ENCODE data around the gene ABCA8.
"Not testable (repeated sequence)": the region's sequence is repeated elsewhere in the genome, so short reads cannot be mapped to it uniquely, and the experiment has no call there.

The ABCA8 gene, protein sequence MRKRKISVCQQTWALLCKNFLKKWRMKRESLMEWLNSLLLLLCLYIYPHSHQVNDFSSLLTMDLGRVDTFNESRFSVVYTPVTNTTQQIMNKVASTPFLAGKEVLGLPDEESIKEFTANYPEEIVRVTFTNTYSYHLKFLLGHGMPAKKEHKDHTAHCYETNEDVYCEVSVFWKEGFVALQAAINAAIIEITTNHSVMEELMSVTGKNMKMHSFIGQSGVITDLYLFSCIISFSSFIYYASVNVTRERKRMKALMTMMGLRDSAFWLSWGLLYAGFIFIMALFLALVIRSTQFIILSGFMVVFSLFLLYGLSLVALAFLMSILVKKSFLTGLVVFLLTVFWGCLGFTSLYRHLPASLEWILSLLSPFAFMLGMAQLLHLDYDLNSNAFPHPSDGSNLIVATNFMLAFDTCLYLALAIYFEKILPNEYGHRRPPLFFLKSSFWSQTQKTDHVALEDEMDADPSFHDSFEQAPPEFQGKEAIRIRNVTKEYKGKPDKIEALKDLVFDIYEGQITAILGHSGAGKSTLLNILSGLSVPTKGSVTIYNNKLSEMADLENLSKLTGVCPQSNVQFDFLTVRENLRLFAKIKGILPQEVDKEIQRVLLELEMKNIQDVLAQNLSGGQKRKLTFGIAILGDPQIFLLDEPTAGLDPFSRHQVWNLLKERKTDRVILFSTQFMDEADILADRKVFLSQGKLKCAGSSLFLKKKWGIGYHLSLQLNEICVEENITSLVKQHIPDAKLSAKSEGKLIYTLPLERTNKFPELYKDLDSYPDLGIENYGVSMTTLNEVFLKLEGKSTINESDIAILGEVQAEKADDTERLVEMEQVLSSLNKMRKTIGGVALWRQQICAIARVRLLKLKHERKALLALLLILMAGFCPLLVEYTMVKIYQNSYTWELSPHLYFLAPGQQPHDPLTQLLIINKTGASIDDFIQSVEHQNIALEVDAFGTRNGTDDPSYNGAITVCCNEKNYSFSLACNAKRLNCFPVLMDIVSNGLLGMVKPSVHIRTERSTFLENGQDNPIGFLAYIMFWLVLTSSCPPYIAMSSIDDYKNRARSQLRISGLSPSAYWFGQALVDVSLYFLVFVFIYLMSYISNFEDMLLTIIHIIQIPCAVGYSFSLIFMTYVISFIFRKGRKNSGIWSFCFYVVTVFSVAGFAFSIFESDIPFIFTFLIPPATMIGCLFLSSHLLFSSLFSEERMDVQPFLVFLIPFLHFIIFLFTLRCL (N-terminal part only)

DNA sequence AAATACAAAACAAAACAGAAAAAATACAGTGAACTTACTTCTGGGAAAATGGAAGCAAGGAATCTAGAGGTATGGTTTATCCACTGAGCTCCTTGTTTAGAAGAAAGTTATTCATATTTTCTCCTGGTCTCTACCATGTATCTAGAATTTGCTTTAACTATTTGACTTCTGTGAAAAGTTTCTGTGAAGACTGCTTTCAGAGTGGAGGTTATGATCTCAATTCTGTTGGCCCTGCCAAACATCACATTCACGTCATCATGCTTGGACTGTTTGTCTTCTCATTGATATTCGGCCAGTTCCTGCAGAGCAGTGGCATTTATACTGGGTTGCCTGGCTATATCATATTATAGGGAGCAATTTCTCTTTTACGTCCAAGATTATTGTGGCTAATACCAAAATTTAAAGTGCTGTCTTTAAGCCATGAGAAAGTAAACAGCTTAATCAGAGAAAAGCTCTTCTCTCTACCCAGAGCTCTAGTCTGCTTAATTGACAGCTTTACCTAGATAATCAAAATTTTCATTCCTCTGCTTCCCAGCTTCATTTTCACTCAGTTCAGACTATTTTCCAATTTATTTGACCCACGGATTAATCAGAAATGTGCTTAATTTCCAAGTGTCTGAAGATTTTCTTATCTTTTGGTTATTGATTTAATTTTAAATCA is at the start of gene ABCA8:
Gene ABCA8, minus strand, starts transcription at position 212 of the 661 bp plus-strand sequence. CDS start 13,358 bp downstream, outside the sequence.
- POLR2A ChIA-PET: no interaction called here
- CTCF ChIA-PET: interaction anchor here (1.8 kb wide), 1 partner anchor 183 kb away, joined by 4 read pairs; no protein-coding TSS in a partner anchor
- DNase-seq (ENCODE audit: extremely low spot score): no peak
- TF ChIP-seq FOXA1 (IDR thresholded peaks at IDR 0.05) (no peak), ZNF384 (IDR thresholded peaks at IDR 0.05) (no peak), ARNT (IDR thresholded peaks at IDR 0.05) (no peak), FOXM1 (IDR thresholded peaks at IDR 0.05; ENCODE audit: borderline replicate concordance) (no peak), SP1 (IDR thresholded peaks at IDR 0.05) (no peak), BHLHE40 (IDR thresholded peaks at IDR 0.05; ENCODE audit: borderline replicate concordance) (no peak), L3MBTL2 (conservative IDR thresholded peaks at IDR 0.05) (no peak), SUZ12 (IDR thresholded peaks at IDR 0.05) (no peak), TARDBP (IDR thresholded peaks at IDR 0.05) (no peak)

DNA sequence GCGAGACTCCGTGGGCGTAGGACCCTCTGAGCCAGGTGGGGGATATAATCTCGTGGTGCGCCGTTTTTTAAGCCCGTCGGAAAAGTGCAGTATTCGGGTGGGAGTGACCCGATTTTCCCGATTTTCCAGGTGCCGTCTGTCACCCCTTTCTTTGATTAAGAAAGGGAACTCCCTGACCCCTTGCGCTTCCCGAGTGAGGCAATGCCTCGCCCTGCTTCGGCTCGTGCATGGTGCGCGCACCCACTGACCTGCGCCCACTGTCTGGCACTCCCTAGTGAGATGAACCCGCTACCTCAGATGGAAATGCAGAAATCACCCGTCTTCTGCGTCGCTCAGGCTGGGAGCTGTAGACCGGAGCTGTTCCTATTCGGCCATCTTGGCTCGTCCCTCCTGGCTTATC is 49.6 kb upstream of the ABCA8 start:
- DNase-seq (ENCODE audit: extremely low spot score); POLR2A ChIA-PET; CTCF ChIA-PET: not testable (repeated sequence)

DNA sequence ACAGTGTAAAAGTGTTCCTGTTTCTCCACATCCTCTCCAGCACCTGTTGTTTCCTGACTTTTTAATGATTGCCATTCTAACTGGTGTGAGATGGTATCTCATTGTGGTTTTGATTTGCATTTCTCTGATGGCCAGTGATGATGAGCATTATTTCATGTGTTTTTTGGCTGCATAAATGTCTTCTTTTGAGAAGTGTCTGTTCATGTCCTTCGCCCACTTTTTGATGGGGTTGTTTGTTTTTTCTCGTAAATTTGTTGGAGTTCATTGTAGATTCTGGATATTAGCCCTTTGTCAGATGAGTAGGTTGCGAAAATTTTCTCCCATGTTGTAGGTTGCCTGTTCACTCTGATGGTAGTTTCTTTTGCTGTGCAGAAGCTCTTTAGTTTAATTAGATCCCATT is 44.6 kb upstream of the ABCA8 start:
- POLR2A ChIA-PET; CTCF ChIA-PET; DNase-seq (ENCODE audit: extremely low spot score): not testable (repeated sequence)

DNA sequence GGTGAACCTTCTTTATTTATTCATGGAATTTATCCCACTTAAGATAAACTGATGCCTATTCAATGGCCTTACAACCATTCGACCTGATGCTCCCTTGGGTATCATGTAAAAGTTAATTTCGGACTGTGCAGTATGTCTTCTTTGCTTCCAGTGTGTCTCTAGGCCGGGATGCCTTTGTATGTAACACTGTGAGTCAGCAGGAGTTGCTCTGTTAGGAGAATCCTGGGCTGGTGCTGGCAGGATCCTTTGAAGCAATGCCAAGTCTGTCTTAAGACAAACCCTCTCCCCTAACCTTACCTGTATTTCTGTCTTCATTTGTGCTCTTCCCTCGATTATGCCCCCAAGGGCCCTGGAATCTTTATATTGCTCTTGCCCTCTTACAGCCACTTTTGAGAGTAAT is 37.9 kb upstream of the ABCA8 start:
- TF ChIP-seq FOXA1 (IDR thresholded peaks at IDR 0.05): no peak
- no peak for TF ChIP-seq SUZ12 (IDR thresholded peaks at IDR 0.05)
- TF ChIP-seq NFRKB (IDR thresholded peaks at IDR 0.05): no peak
- TF ChIP-seq SP1 (IDR thresholded peaks at IDR 0.05): no peak
- TF ChIP-seq TARDBP (IDR thresholded peaks at IDR 0.05): no peak
- TF ChIP-seq FOXM1 (IDR thresholded peaks at IDR 0.05; ENCODE audit: borderline replicate concordance): no peak
- no peak for TF ChIP-seq FOXK2 (IDR thresholded peaks at IDR 0.05)
- TF ChIP-seq, protein P1, sequence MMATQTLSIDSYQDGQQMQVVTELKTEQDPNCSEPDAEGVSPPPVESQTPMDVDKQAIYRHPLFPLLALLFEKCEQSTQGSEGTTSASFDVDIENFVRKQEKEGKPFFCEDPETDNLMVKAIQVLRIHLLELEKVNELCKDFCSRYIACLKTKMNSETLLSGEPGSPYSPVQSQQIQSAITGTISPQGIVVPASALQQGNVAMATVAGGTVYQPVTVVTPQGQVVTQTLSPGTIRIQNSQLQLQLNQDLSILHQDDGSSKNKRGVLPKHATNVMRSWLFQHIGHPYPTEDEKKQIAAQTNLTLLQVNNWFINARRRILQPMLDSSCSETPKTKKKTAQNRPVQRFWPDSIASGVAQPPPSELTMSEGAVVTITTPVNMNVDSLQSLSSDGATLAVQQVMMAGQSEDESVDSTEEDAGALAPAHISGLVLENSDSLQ (IDR thresholded peaks at IDR 0.05): no peak
- no peak for TF ChIP-seq BHLHE40 (IDR thresholded peaks at IDR 0.05; ENCODE audit: borderline replicate concordance)
- TF ChIP-seq ELF4 (IDR thresholded peaks at IDR 0.05): no peak
- CTCF ChIA-PET: no interaction called here
- POLR2A ChIA-PET: no interaction called here
- no peak for DNase-seq (ENCODE audit: extremely low spot score)

DNA sequence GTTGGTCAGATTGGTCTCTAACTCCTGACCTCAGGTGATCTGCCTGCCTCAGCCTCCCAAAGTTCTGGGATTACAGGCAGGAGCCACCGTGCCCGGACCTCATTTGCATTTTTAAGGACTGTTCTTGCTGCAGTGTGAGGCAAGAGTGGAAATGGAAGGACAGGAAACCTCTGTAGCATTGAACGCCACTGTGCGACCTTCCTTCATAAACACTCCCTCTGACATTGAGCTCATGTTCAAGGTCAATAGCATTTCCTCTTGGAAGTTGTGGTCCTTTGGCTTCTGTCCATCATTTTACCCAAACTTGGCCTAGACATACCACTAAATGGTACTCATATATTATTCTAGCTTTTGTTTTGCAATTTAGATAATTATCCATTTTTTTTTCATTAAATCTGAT is 32.8 kb upstream of the ABCA8 start:
- TF ChIP-seq SUZ12 (IDR thresholded peaks at IDR 0.05): no peak
- no peak for TF ChIP-seq FOXM1 (IDR thresholded peaks at IDR 0.05; ENCODE audit: borderline replicate concordance)
- no peak for TF ChIP-seq ELF4 (IDR thresholded peaks at IDR 0.05)
- no peak for TF ChIP-seq ZNF384 (IDR thresholded peaks at IDR 0.05)
- TF ChIP-seq CTBP1 (IDR thresholded peaks at IDR 0.05; ENCODE audit: borderline replicate concordance): no peak
- TF ChIP-seq TARDBP (IDR thresholded peaks at IDR 0.05): no peak
- no peak for TF ChIP-seq L3MBTL2 (conservative IDR thresholded peaks at IDR 0.05)
- no peak for TF ChIP-seq HDGF (IDR thresholded peaks at IDR 0.05; ENCODE audit: borderline replicate concordance)
- no peak for TF ChIP-seq ARNT (IDR thresholded peaks at IDR 0.05)
- no peak for TF ChIP-seq FOXA1 (IDR thresholded peaks at IDR 0.05)
- no peak for TF ChIP-seq LEF1 (IDR thresholded peaks at IDR 0.05; ENCODE audit: borderline replicate concordance)
- no peak for TF ChIP-seq BHLHE40 (IDR thresholded peaks at IDR 0.05; ENCODE audit: borderline replicate concordance)
- TF ChIP-seq, protein P1 (IDR thresholded peaks at IDR 0.05): no peak
- TF ChIP-seq FOXK2 (IDR thresholded peaks at IDR 0.05): no peak
- ChIA-PET CTCF (no interaction called here), POLR2A (no interaction called here)
- DNase-seq (ENCODE audit: extremely low spot score): no peak

DNA sequence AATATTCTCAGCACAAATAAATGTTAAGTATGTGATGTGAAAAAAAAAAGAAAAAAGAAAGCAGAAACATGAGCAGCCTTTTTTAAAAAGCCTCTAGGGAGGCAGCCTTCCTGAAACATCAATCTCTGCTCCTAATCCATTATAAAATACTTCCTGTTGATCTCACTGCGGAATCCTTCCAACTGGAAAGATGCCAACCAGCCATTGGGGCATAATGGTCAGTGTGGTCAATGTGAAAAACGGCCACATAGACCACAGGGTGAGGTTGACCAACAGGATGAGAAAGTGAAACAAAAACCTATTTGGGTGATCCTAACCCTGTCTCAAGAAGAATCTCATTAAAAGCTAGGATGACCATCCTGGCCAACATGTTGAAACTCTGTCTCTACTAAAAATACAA is 26.1 kb upstream of the ABCA8 start:
- CTCF ChIA-PET: no interaction called here
- DNase-seq (ENCODE audit: extremely low spot score): no peak
- POLR2A ChIA-PET: no interaction called here
- TF ChIP-seq FOXA1 (IDR thresholded peaks at IDR 0.05): no peak
- no peak for TF ChIP-seq SP1 (IDR thresholded peaks at IDR 0.05)
- no peak for TF ChIP-seq CTBP1 (IDR thresholded peaks at IDR 0.05; ENCODE audit: borderline replicate concordance)
- TF ChIP-seq FOXK2 (IDR thresholded peaks at IDR 0.05): no peak
- no peak for TF ChIP-seq ARNT (IDR thresholded peaks at IDR 0.05)
- no peak for TF ChIP-seq LEF1 (IDR thresholded peaks at IDR 0.05; ENCODE audit: borderline replicate concordance)
- TF ChIP-seq ELF4 (IDR thresholded peaks at IDR 0.05): no peak
- TF ChIP-seq, protein P1 (IDR thresholded peaks at IDR 0.05): no peak
- TF ChIP-seq BHLHE40 (IDR thresholded peaks at IDR 0.05; ENCODE audit: borderline replicate concordance): no peak
- no peak for TF ChIP-seq FOXM1 (IDR thresholded peaks at IDR 0.05; ENCODE audit: borderline replicate concordance)
- no peak for TF ChIP-seq SUZ12 (IDR thresholded peaks at IDR 0.05)
- no peak for TF ChIP-seq L3MBTL2 (conservative IDR thresholded peaks at IDR 0.05)

All from HEK293T (cell line).